Measurements from ENCODE around the gene ITPRIPL1.
"Not testable (repeated sequence)": the region's sequence is repeated elsewhere in the genome, so short reads cannot be mapped to it uniquely, and the experiment has no call there.

ITPRIPL1 gene

GRCh38 chr2:96325041-96325883 lies at the start of gene ITPRIPL1:
Gene ITPRIPL1 (plus strand): TSS chr2:96325317. CDS start chr2:96325840, 523 bp downstream.
- DNase-seq, result no peak

- DNase-seq, result no peak
Observed at GRCh38 chr2:96276787-96277499, 48.2 kb upstream of the ITPRIPL1 start.

GRCh38 chr2:96287273-96287856 lies 37.8 kb upstream of the ITPRIPL1 start:
- DNase-seq, result no peak

DNA sequence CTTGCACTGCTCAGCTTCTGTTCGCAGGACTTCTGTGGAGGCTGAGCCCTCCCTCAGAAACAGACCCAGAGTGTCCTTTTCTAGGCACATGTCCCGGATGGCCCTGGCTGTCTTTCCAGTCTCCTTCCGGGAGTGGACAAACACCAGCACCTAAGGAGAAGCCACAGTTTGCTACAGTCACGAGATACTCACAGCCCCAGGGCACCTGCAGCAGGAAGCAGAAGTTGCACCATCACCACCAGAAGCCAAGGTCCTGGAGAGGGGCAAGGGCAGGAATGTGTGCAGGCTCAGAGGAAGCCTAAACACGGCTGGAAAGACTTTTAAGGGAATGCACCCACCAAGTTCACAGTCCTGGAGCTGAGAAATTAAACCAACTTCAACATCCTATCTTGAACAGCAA lies 33.4 kb upstream of the ITPRIPL1 start:
- peak; percentile 12 for DNase-seq

DNA sequence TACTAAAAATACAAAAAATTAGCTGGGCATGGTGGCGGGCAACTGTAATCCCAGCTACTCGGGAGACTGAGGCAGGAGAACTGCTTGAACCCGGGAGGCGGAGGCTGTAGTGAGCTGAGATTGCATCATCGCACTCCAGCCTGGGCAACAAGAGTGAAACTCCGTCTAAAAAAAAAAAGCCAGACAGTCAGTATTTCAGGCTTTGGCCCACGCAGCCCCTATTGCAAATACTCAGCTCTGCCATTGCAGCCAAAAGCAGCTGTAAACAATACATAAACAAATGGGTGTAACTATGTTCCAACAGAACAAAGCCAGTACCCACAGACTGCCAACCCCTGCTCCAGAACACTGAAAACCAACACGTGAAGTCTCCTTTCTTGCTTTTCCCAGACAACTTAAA lies 30.8 kb upstream of the ITPRIPL1 start:
- DNase-seq, result not testable (repeated sequence)

DNA sequence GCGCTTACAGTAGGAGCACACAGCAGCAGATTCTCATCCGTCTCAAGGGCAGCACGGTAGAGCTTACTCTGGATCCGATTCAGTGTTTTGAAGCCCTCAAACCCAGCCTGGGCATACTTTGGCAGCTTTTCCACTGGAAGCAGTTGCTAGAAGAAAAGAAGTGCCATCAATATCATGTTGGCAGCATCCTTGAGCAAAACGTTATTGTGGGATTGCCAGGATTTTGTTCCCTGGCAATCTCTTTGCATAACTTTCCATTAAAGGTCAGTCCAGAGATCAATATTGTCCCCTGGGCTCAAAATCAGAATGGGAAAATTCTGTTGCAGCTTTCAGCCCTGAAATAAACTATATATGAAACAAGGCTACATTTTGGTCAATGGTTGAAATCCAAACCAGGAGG lies 28.2 kb upstream of the ITPRIPL1 start:
- DNase-seq, result no peak

DNA sequence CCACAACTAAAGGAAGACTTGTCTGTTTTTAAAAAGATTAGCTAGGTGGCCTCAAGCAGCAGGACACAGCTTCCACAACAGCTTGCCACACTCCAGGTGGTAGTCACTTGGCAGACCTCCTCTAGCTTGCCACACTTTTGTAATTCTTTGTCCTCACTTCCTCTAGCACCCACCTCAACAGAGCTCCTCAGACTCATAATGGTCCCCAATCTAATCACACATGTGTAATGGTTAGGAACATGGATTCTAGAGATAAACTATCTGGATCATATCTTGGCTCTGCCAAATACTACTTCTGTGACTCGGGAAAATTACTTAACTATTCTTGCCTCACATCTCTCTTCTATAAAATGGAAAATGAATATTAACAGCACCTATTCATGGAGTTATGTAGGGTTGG lies 23.3 kb upstream of the ITPRIPL1 start:
- DNase-seq, result no peak

GRCh38 chr2:96304606-96305005 lies 20.5 kb upstream of the ITPRIPL1 start:
- DNase-seq, result no peak

DNA sequence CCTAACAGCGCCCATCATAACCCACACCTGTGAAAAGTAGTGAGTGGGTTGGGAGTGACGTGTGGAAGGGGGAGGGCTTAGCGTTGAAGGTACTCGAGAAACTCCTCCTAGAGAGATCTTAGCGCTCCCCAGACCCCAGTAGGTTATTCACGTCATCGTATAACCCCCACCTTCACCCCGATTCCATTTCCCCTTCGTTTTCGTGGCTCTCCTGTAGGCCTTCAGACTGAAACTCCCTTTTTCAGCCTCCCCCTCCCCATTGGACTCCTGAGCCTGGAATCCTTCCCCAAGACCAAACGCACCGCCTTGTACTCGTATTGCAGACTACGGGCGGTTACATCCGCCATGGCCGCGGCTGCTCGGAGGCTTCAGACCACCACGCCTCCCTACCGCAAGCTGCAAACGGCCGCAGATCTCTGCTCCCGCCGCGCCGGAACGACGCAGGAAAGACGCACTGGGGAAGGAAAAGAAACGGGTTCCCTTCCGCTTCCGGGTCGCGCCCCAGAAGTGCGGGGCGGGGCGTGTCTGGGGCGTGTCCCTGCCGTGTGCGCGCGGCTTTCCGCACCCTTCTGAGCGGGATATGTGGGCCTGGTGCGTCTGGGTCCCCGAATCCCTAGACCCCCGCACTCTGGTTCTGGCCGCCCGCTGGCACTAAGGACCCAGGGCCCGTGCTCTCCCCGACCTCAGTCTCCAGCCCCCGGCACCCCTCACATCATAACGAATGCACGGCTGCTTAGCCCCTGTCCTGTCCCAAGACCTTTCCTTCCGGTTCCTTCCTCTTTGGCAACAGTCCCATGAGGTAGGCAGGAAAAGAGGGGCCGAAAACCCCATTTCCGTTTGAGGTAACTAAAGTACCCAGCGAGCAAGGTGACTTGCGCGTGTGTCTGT lies 19.8 kb upstream of the ITPRIPL1 start, which contains the start of gene SNRNP200:
Gene SNRNP200, minus strand, starts transcription at position 456 of the 888 bp plus-strand sequence. Its CDS starts 109 bp downstream, at position 347.
- DNase-seq, result peak; percentile 71

GRCh38 chr2:96305979-96306308 lies 19.2 kb upstream of the ITPRIPL1 start:
- DNase-seq, result no peak

- DNase-seq, result no peak
Observed at GRCh38 chr2:96306370-96306769, 18.7 kb upstream of the ITPRIPL1 start.

DNA sequence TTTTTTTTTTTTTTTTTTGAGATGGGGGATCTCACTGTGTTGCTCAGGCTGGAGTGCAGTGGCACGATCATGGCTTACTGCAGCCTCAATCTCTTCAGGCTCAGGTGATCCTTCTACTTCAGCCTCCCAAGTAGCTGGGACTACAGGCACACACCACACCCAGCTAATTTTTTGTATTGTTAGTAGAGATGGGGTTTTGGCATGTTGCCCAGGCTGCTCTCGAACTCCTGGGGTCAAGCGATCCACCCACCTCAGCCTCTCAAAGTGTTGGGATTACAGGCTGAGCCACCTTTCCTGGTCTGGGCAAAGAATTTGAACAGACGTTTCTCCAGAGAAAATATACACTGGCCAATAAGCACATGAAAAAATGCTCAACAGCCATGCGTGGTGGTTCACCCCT lies 16.9 kb upstream of the ITPRIPL1 start:
- no peak for DNase-seq

GRCh38 chr2:96315005-96315399 lies 10.1 kb upstream of the ITPRIPL1 start:
- DNase-seq, result no peak

GRCh38 chr2:96315400-96316071 lies 9.6 kb upstream of the ITPRIPL1 start:
- DNase-seq, result peak; percentile 69

DNA sequence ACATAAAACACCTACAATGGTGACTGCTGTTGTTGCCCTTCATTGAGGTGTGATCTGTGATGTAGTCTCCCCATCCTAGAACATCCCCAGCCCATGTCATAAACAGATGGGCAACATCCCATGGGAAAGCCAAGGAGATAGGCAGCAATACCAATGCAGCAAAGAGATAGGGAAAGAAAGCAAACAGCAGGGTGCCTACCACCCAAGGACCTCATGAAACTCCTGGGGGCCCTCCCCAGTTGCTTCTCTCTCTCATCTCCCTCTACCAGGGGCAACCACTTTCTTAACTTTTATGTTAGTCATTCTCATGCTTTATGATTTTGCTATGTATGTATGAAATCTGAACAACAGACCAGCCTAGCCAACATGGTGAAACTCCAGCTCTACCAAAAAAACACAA lies 8.1 kb upstream of the ITPRIPL1 start:
- no peak for DNase-seq

GRCh38 chr2:96317584-96317997 lies 7.5 kb upstream of the ITPRIPL1 start:
- DNase-seq, result peak; percentile 14

- DNase-seq, result no peak
Observed at GRCh38 chr2:96318723-96319122, 6.4 kb upstream of the ITPRIPL1 start.

DNA sequence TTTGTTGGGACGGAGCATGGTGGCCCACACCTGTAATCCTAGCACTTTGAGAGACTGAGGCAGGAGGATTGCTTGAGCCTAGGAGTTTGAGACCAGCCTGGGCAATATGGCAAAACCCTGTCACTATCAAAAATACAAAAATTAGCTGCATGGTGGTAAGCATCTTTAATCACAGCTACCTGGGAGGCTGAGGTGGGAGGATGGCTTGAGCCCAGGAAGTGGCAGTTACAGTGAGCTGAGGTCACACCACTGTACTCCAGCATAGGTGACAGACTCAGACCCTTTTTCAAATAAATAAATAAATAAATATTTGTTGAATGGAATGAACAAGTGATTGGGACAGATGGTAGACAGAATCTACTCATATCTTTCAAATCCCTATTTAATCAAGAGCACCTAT lies 5.7 kb upstream of the ITPRIPL1 start:
- no peak for DNase-seq

GRCh38 chr2:96320326-96320725 lies 4.8 kb upstream of the ITPRIPL1 start:
- no peak for DNase-seq

DNA sequence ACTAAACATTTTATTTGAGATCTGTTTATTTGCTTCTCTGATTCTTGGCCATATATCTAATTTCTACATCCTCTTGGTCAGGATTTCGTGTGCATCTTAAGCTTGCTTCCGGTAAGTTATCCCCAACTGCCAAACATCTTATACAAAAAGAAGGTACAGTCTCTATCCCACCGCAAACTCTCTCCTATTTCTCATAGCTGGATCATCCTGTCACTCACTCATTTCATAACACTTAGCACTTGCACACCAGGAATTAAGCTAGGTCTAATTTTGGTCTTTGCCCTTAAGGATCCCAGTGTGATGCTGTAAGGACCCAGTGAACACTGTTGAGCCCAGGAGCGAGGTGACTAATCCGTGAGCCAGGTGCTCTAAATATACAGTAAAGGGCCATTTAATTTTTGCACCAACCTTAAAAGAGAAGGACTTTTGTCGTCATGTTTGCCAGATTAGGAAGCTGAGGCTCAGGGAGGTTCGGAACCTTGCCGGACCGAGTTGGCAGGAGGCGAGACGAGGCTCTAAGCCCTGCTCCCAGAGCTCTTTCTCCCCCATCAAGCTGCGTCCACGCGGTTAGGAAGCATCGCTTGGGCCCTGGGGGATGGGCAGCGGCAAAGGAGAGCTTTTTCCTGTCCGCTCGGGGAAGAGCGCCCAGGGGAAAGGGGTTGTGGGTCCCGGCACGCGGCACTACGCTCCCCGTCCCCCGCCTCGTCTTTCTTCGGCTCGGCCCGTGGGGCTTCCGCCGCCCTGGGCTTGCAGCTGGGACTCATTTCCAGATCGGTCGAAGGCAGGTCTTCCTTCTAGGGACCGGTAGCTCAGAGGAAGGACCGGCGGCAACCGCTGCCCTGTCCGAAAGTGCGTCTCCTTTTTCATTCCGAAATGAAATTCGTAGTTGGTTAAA lies 4.1 kb upstream of the ITPRIPL1 start:
- peak; percentile 14 for DNase-seq

DNA sequence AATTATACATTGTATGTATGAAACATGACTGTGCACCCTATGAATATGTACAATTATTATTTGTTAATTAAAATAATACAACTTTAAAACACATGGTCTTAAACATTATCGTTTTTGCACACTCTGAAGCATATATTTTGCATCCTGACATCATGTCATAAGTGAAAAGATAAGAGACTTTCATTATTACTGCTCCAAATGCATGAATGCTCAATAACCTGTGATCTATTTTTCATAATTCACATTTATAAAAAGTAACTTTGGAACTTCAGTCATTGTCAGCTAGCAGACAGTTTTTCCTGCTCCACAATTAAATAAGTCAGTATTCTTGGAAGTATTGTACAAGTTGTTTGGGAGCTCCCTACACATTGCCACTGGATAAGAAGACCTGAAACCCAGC lies 1.3 kb upstream of the ITPRIPL1 start:
- no peak for DNase-seq
